K562 (cell line): Measurements from ENCODE around the gene BDKRB2. TPM values are rescaled to one million over a fixed set of nuclear protein-coding genes. Genes with fewer than 3 reads are reported as not detected.

ENCODE experiments used
- ATAC-seq: fragments of 200-7000 bp; cut with Tn5 transposase; 3 replicates; pipeline ENCODE4 v1.9.1; 2020; ENCODE audit warnings: moderate library complexity
- BruUV-seq: library from RNA; stranded (reverse); fragments of 400-500 nt; replicated peaks from 2 replicates; lab custom pipeline; 2021; lab: Mats Ljungman, UMichigan
- CTCF ChIA-PET: fragments of 300-600 bp; formaldehyde crosslinking; extraction: SDS; loops from one replicate; lab custom pipeline; 2021; ENCODE audit warnings: low intra/inter-chr PET ratio; lab: Yijun Ruan, JAX
- POLR2A ChIA-PET: fragments of 300-600, 350-650 bp; sonication (Branson Sonifier 250); formaldehyde crosslinking; extraction: SDS; loops from one replicate; lab custom pipeline; 2021; ENCODE audit warnings: antibody characterized with exemption, inconsistent platforms; lab: Yijun Ruan, JAX
- DNase-seq, 4 experiments: peaks; one replicate each; pipeline versions ENCODE4 v3.0.0 to v3.0.0-alpha.2; 2011 to 2018; ENCODE audit warnings: low spot score in 3 of 4, mixed read lengths in 3 of 4; ENCODE audit errors: extremely low read depth in 1 of 4
- FAIRE-seq: peaks from 2 replicates; lab custom pipeline; 2011; peaks lifted over from hg19 to GRCh38; lab: Jason Lieb, UNC
- H2AFZ ChIP-seq: 2 replicates; pipeline ENCODE4 v1.6.0; 2011; ENCODE audit warnings: low read depth, low read length, control low read depth, inconsistent platforms
- H3K27ac ChIP-seq: fragments of 200-600 bp; 3 replicates; pipeline ENCODE4 v1.8.0; 2011; ENCODE audit warnings: low read depth, mild to moderate bottlenecking, control low read depth, inconsistent platforms, low read length, moderate library complexity, mixed read lengths; ENCODE audit errors: extremely low read depth
- H3K27me3 ChIP-seq, 2 experiments: fragments of 300-600 bp in 1 of 2; 2 replicates in 1 of 2; 3 replicates in 1 of 2; pipeline versions ENCODE4 v1.6.0 to v1.8.0; 2011; ENCODE audit warnings: inconsistent platforms in 2 of 2, low read length in 2 of 2, mild to moderate bottlenecking in 1 of 2, mixed read lengths in 1 of 2, moderate library complexity in 1 of 2; ENCODE audit not compliant: control insufficient read depth in 2 of 2, insufficient read depth in 2 of 2
- H3K36me3 ChIP-seq: fragments of 300-600 bp; 3 replicates; pipeline ENCODE4 v1.8.0; 2011; ENCODE audit warnings: mild to moderate bottlenecking, low read length, inconsistent platforms; ENCODE audit not compliant: control insufficient read depth, insufficient read depth
- H3K4me1 ChIP-seq, 2 experiments: fragments of 200-600 bp in 1 of 2; replicated peaks in 1 of 2; 2 replicates in 1 of 2; 3 replicates in 1 of 2; pipeline versions ENCODE4 v1.5.1 to v1.8.0; 2011; ENCODE audit warnings: inconsistent platforms in 2 of 2, low read length in 2 of 2, mild to moderate bottlenecking in 1 of 2, mixed read lengths in 1 of 2, moderate library complexity in 1 of 2; ENCODE audit not compliant: control insufficient read depth in 2 of 2, insufficient read depth in 2 of 2
- H3K4me2 ChIP-seq: 2 replicates; pipeline ENCODE4 v1.6.1; 2011; ENCODE audit warnings: low read length, control low read depth, inconsistent platforms, mixed read lengths; ENCODE audit not compliant: insufficient read depth
- H3K4me3 ChIP-seq: fragments of 200-600 bp; sonication (generic), shearing (Covaris generic); 2 replicates; pipeline ENCODE4 v1.5.1; 2016; ENCODE audit warnings: control low read depth, inconsistent platforms
- H3K79me2 ChIP-seq: fragments of 200-600 bp; 3 replicates; pipeline ENCODE4 v1.8.0; 2011; ENCODE audit warnings: low read length, inconsistent platforms; ENCODE audit not compliant: control insufficient read depth, insufficient read depth
- H3K9ac ChIP-seq, 2 experiments: 2 replicates each; pipeline versions ENCODE4 v1.6.0 to v1.6.1; 2011; ENCODE audit warnings: low read depth in 2 of 2, low read length in 2 of 2, control low read depth in 1 of 2, inconsistent platforms in 1 of 2, mild to moderate bottlenecking in 1 of 2, mixed read lengths in 1 of 2; ENCODE audit not compliant: insufficient read depth in 1 of 2
- H3K9me1 ChIP-seq: one replicate; pipeline ENCODE4 v1.6.0; 2011; ENCODE audit warnings: inconsistent platforms, mild to moderate bottlenecking, low read length, moderate library complexity; ENCODE audit not compliant: control insufficient read depth, insufficient read depth
- H3K9me3 ChIP-seq: replicated peaks from 2 replicates; pipeline ENCODE4 v1.5.1; 2011; ENCODE audit warnings: low read depth, low read length, inconsistent platforms; ENCODE audit not compliant: control insufficient read depth, insufficient read depth
- H4K20me1 ChIP-seq: replicated peaks from 2 replicates; pipeline ENCODE4 v1.6.1; 2011; ENCODE audit warnings: low read length, inconsistent platforms, mixed read lengths; ENCODE audit not compliant: control insufficient read depth, insufficient read depth
- NKRF ChIP-seq: fragments of 450-650 bp; IDR thresholded peaks from 2 replicates; pipeline ENCODE4 v1.6.1; 2016; ENCODE audit warnings: borderline replicate concordance
- RBFOX2 ChIP-seq: fragments of 200-400 bp; formaldehyde crosslinking; IDR thresholded peaks from 2 replicates; pipeline ENCODE4 v1.6.1; 2017; ENCODE audit warnings: low read depth, mild to moderate bottlenecking, low read length, moderate library complexity
- WGBS: fragments of 100-300 bp; shearing (Covaris generic); methylation state at CpG from one replicate; pipeline ENCODE4 v1.1.6; 2016; ENCODE audit warnings: low coverage, mixed read lengths; ENCODE audit not compliant: insufficient coverage; ENCODE audit errors: missing lambda C conversion rate; 5-methylcytosine and 5-hydroxymethylcytosine counted together
- in situ Hi-C: fragments of 300-500 bp; cut with MboI; formaldehyde crosslinking; loops from 4 replicates; pipeline ENCODE4 v1.15.0; 2018; ENCODE audit warnings: inconsistent platforms, mixed read lengths
- intact Hi-C: fragments of 100-400 bp; cut with micrococcal nuclease; formaldehyde crosslinking; loops from 2 replicates; pipeline ENCODE4 v1.14.2; 2022
- polyA plus RNA-seq, 8 experiments: library from polyadenylated mRNA; depleted of rRNA in 4 of 8; stranded (reverse) in 5 of 8; unstranded in 3 of 8; fragments of >200 nt; fragmentation: Nextera tagmentation in 2 of 8; fragmentation: Illumina TruSeq in 1 of 8; extraction: Ambion mirVana in 2 of 8; extraction: Trizol in 1 of 8; gene quantifications; 2 replicates each; pipeline versions ENCODE4 v1.2.1 to v1.2.3, GENCODE V29; 2011 to 2014; ENCODE audit warnings: inconsistent platforms in 1 of 8, missing spikeins in 1 of 8
- small RNA-seq: library from RNA; depleted of rRNA; stranded (forward); fragments of <200 nt; gene quantifications from one replicate; pipeline ENCODE3, GENCODE V24; 2014
- total RNA-seq, 7 experiments: library from RNA; depleted of rRNA in 6 of 7; stranded (reverse); fragments of >200 nt in 6 of 7; fragmentation: Illumina TruSeq in 2 of 7; extraction: Trizol in 2 of 7; gene quantifications; 2 replicates each; pipeline versions ENCODE4 v1.2.1 to v1.2.3, GENCODE V29; 2011 to 2021; ENCODE audit warnings: low replicate concordance in 1 of 7

Gene BDKRB2
- total and polyA plus RNA-seq, 9 of the 15 experiments (the other 6 are each of a cell fraction or from before 2014, with no cell fraction given) = 0.02 TPM; not detected in 8

- in situ Hi-C loops = no loop called here
- no peak for DNase-seq
- TF ChIP-seq NKRF (no peak), RBFOX2 (no peak)
- H3K4me3 ChIP-seq = no peak overlapping the region
- no peak overlapping the region for H3K27ac ChIP-seq
- no peak overlapping the region for H2AFZ ChIP-seq
- H4K20me1 ChIP-seq = no peaks in the 10 kb centered on the region
- H3K9ac ChIP-seq = no peak overlapping the region
- WGBS = 78% methylated on average over 1 of the region's 1 CpG
- no peaks in the 10 kb centered on the region for H3K9me1 ChIP-seq
- POLR2A ChIA-PET = no interaction called here
- H3K4me1 ChIP-seq = no peaks in the 10 kb centered on the region
- no peak overlapping the region for H3K4me2 ChIP-seq
- intact Hi-C loops = no loop called here
- ATAC-seq = no peak
- H3K79me2 ChIP-seq = no peaks in the 10 kb centered on the region
- no peaks in the 10 kb centered on the region for H3K9me3 ChIP-seq
- no peak for FAIRE-seq
- no TSS peak for BruUV-seq
- CTCF ChIA-PET = no interaction called here
- no peaks in the 10 kb centered on the region for H3K27me3 ChIP-seq
- H3K36me3 ChIP-seq = peaks cover 31% of the 10 kb centered on the region; the same call in 2 of the 3 replicates
Measured at GRCh38 chr14:96287856-96288255, 83.2 kb downstream of the BDKRB2 start.

Small RNA genes within 50 kb of the gene (small RNA-seq; reads per million reads assigned to genes)
- not detected for gene CKS1BP1

Other genes with a start within 250 kb of the BDKRB2 start
- gene C14orf132, start 165.5 kb upstream of the BDKRB2 start, total RNA-seq (2014; rRNA removed) = not detected in 2 replicates
- gene C14orf132, start 165.5 kb upstream of the BDKRB2 start, total RNA-seq (2014; rRNA removed; fragmentation: Illumina TruSeq; extraction: Trizol) = not detected in 2 replicates
- gene C14orf132, start 165.5 kb upstream of the BDKRB2 start, total RNA-seq (2015; rRNA removed; fragmentation: Illumina TruSeq; extraction: Trizol) = not detected in 2 replicates
- 0.04 TPM in 1 of 2 replicates, not detected in the other for gene C14orf132, start 165.5 kb upstream of the BDKRB2 start, total RNA-seq (2021)
- not detected in 2 replicates for gene C14orf132, start 165.5 kb upstream of the BDKRB2 start, polyA plus RNA-seq (2011; rRNA removed)
- not detected in 2 replicates for gene C14orf132, start 165.5 kb upstream of the BDKRB2 start, polyA plus RNA-seq (2014; fragmentation: Illumina TruSeq; extraction: Trizol)
- gene C14orf132, start 165.5 kb upstream of the BDKRB2 start, polyA plus RNA-seq (2014; fragmentation: Nextera tagmentation; extraction: Ambion mirVana) = not detected
- 0.04 TPM in 1 of 2 replicates, not detected in the other for gene C14orf132, start 165.5 kb upstream of the BDKRB2 start, polyA plus RNA-seq (2014; rRNA removed)
- 0.09 and 0.29 TPM in 2 replicates for gene BDKRB1, start 51.4 kb downstream of the BDKRB2 start, total RNA-seq (2014; rRNA removed)
- gene BDKRB1, start 51.4 kb downstream of the BDKRB2 start, total RNA-seq (2014; rRNA removed; fragmentation: Illumina TruSeq; extraction: Trizol) = 0.07 and 0.13 TPM in 2 replicates
- gene BDKRB1, start 51.4 kb downstream of the BDKRB2 start, total RNA-seq (2015; rRNA removed; fragmentation: Illumina TruSeq; extraction: Trizol) = 0.22 TPM in 1 of 2 replicates, not detected in the other
- gene BDKRB1, start 51.4 kb downstream of the BDKRB2 start, total RNA-seq (2021) = 0.09 and 0.20 TPM in 2 replicates
- gene BDKRB1, start 51.4 kb downstream of the BDKRB2 start, polyA plus RNA-seq (2011; rRNA removed) = 0.10 TPM in 1 of 2 replicates, not detected in the other
- gene BDKRB1, start 51.4 kb downstream of the BDKRB2 start, polyA plus RNA-seq (2014; fragmentation: Illumina TruSeq; extraction: Trizol) = 0.06 and 0.11 TPM in 2 replicates
- gene BDKRB1, start 51.4 kb downstream of the BDKRB2 start, polyA plus RNA-seq (2014; fragmentation: Nextera tagmentation; extraction: Ambion mirVana) = under 1 TPM in 1 of 2 experiments, not detected in 1; 0.06 TPM
- gene BDKRB1, start 51.4 kb downstream of the BDKRB2 start, polyA plus RNA-seq (2014; rRNA removed) = 0.23 TPM in 1 of 2 replicates, not detected in the other
- 7.1 and 10.4 TPM in 2 replicates for gene ATG2B, start 158.5 kb downstream of the BDKRB2 start, total RNA-seq (2014; rRNA removed)
- 12.3 and 13.9 TPM in 2 replicates for gene ATG2B, start 158.5 kb downstream of the BDKRB2 start, total RNA-seq (2014; rRNA removed; fragmentation: Illumina TruSeq; extraction: Trizol)
- gene ATG2B, start 158.5 kb downstream of the BDKRB2 start, total RNA-seq (2015; rRNA removed; fragmentation: Illumina TruSeq; extraction: Trizol) = 7.5 and 8.7 TPM in 2 replicates
- 9.8 and 12.9 TPM in 2 replicates for gene ATG2B, start 158.5 kb downstream of the BDKRB2 start, total RNA-seq (2021)
- 7.0 and 7.9 TPM in 2 replicates for gene ATG2B, start 158.5 kb downstream of the BDKRB2 start, polyA plus RNA-seq (2011; rRNA removed)
- gene ATG2B, start 158.5 kb downstream of the BDKRB2 start, polyA plus RNA-seq (2014; fragmentation: Illumina TruSeq; extraction: Trizol) = 9.8 and 11.3 TPM in 2 replicates
- 1 to 10 TPM in 1 of 2 experiments, under 1 TPM in 1; 0.83 to 1.6 TPM for gene ATG2B, start 158.5 kb downstream of the BDKRB2 start, polyA plus RNA-seq (2014; fragmentation: Nextera tagmentation; extraction: Ambion mirVana)
- gene ATG2B, start 158.5 kb downstream of the BDKRB2 start, polyA plus RNA-seq (2014; rRNA removed) = 8.0 and 9.4 TPM in 2 replicates
- 12.9 and 14.1 TPM in 2 replicates for gene GSKIP, start 158.7 kb downstream of the BDKRB2 start, total RNA-seq (2014; rRNA removed)
- gene GSKIP, start 158.7 kb downstream of the BDKRB2 start, total RNA-seq (2014; rRNA removed; fragmentation: Illumina TruSeq; extraction: Trizol) = 33.2 and 39.0 TPM in 2 replicates
- 21.3 and 22.2 TPM in 2 replicates for gene GSKIP, start 158.7 kb downstream of the BDKRB2 start, total RNA-seq (2015; rRNA removed; fragmentation: Illumina TruSeq; extraction: Trizol)
- gene GSKIP, start 158.7 kb downstream of the BDKRB2 start, total RNA-seq (2021) = 18.4 and 21.3 TPM in 2 replicates
- gene GSKIP, start 158.7 kb downstream of the BDKRB2 start, polyA plus RNA-seq (2011; rRNA removed) = 15.6 and 22.2 TPM in 2 replicates
- 28.5 and 33.5 TPM in 2 replicates for gene GSKIP, start 158.7 kb downstream of the BDKRB2 start, polyA plus RNA-seq (2014; fragmentation: Illumina TruSeq; extraction: Trizol)
- 10 to 100 TPM; 47.6 to 58.9 TPM for gene GSKIP, start 158.7 kb downstream of the BDKRB2 start, polyA plus RNA-seq (2014; fragmentation: Nextera tagmentation; extraction: Ambion mirVana)
- gene GSKIP, start 158.7 kb downstream of the BDKRB2 start, polyA plus RNA-seq (2014; rRNA removed) = 14.5 and 14.6 TPM in 2 replicates
- 0.18 and 0.86 TPM in 2 replicates for gene AK7, start 187.3 kb downstream of the BDKRB2 start, total RNA-seq (2014; rRNA removed)
- gene AK7, start 187.3 kb downstream of the BDKRB2 start, total RNA-seq (2014; rRNA removed; fragmentation: Illumina TruSeq; extraction: Trizol) = 1.4 and 1.6 TPM in 2 replicates
- 0.43 and 0.53 TPM in 2 replicates for gene AK7, start 187.3 kb downstream of the BDKRB2 start, total RNA-seq (2015; rRNA removed; fragmentation: Illumina TruSeq; extraction: Trizol)
- 0.98 TPM in 2 replicates for gene AK7, start 187.3 kb downstream of the BDKRB2 start, total RNA-seq (2021)
- 0.62 and 1.3 TPM in 2 replicates for gene AK7, start 187.3 kb downstream of the BDKRB2 start, polyA plus RNA-seq (2011; rRNA removed)
- gene AK7, start 187.3 kb downstream of the BDKRB2 start, polyA plus RNA-seq (2014; fragmentation: Illumina TruSeq; extraction: Trizol) = 0.89 and 1.0 TPM in 2 replicates
- 1 to 10 TPM in 1 of 2 experiments, under 1 TPM in 1; 0.94 to 1.1 TPM for gene AK7, start 187.3 kb downstream of the BDKRB2 start, polyA plus RNA-seq (2014; fragmentation: Nextera tagmentation; extraction: Ambion mirVana)
- gene AK7, start 187.3 kb downstream of the BDKRB2 start, polyA plus RNA-seq (2014; rRNA removed) = 0.81 and 1.1 TPM in 2 replicates